Ovary (tissue), 9 donors: ENCODE measurements around the gene TIGD6. TPM values are rescaled to one million over a fixed set of nuclear protein-coding genes. Genes with fewer than 3 reads are reported as not detected.

ENCODE experiments used
- DNase-seq, 5 donors: peaks; one replicate each; pipeline ENCODE4 v3.0.0-alpha.2; 2019 to 2020
- H3K27ac ChIP-seq, 2 donors: fragments of 200-600 bp; one replicate each; pipeline versions ENCODE4 v1.5.1 to v1.8.0; 2019 to 2022
- H3K27me3 ChIP-seq: fragments of 200-600 bp; one replicate; pipeline ENCODE4 v1.8.0; 2022
- H3K36me3 ChIP-seq: fragments of 200-600 bp; sonication (generic); one replicate; pipeline ENCODE4 v1.5.1; 2019
- H3K4me1 ChIP-seq: one replicate; pipeline ENCODE4 v1.8.1; 2013; ENCODE audit warnings: mild to moderate bottlenecking, moderate library complexity; ENCODE audit not compliant: insufficient read depth
- H3K4me3 ChIP-seq: fragments of 200-600 bp; sonication (generic); one replicate; pipeline ENCODE4 v1.5.1; 2017
- H3K9me3 ChIP-seq, 2 donors: fragments of 200-600 bp in 1 of 2; sonication (generic) in 1 of 2; one replicate each; pipeline versions ENCODE4 v1.5.1 to v1.8.1; 2013 to 2019; ENCODE audit warnings: mild to moderate bottlenecking in 1 of 2, moderate library complexity in 1 of 2
- EP300 ChIP-seq: sonication (generic); formaldehyde crosslinking; IDR thresholded peaks from one replicate; pipeline ENCODE4 v1.6.1; 2017; ENCODE audit warnings: antibody characterized with exemption
- POLR2A ChIP-seq: fragments of 450-650 bp; IDR thresholded peaks from one replicate; pipeline ENCODE4 v1.6.1; 2017; ENCODE audit warnings: antibody characterized with exemption, mild to moderate bottlenecking, moderate library complexity
- WGBS, 3 donors: extraction: QIAGEN DNeasy Blood & Tissue Kit in 1 of 3; methylation state at CpG; one replicate each; pipeline versions ENCODE4 v1.1.5 to v1.1.7; 2013 to 2017; 5-methylcytosine and 5-hydroxymethylcytosine counted together
- intact Hi-C, 4 donors: fragments of 100-400 bp; cut with DNase I; formaldehyde crosslinking; loops; one replicate each; pipeline versions ENCODE4 v1.11.0 to v1.15.1; 2022 to 2023
- polyA plus RNA-seq, 2 donors: library from polyadenylated mRNA; stranded (reverse); fragments of 200-250 nt in 1 of 2; fragments of 350-450 nt in 1 of 2; fragmentation: Illumina TruSeq in 1 of 2; extraction: RNeasy Lipid Tissue Mini Kit (QIAGEN cat#74804) in 1 of 2; gene quantifications; one replicate each; pipeline ENCODE4 v1.2.3, GENCODE V29; 2013 to 2014
- total RNA-seq, 7 donors: library from RNA; depleted of rRNA in 2 of 7; stranded (reverse); fragments of >200 nt in 2 of 7; fragmentation: NEBNext Ultra II Directional in 3 of 7; extraction: Animal tissue kit (Norgen Biotek cat#: 25700) in 3 of 7; gene quantifications; one replicate each; pipeline versions ENCODE4 v1.1.0 to v1.2.4, GENCODE V29; 2016 to 2023
- TF ChIP-seq, protein P1 (sequence below), 3 donors: fragments of 450-650 bp in 2 of 3; fragments of 200-600 bp in 1 of 3; IDR thresholded peaks; one replicate each; pipeline versions ENCODE4 v1.5.1 to v1.8.0; 2016 to 2022; ENCODE audit warnings: antibody characterized with exemption in 3 of 3, mild to moderate bottlenecking in 1 of 3
- donor health status: DM: no; HTN: no; CAD: no; lungs with moderate emphysema.
- donor health status: DM: no; HTN: no; CAD: no.
- donor health status: Bipolar disorder and iron deficiency.
- donor health status: DM: yes; HTN: yes; CAD: no.
- donor health status: DM: no; HTN: no; CAD: no.
- donor health status: DM: yes; HTN: yes; CAD: no.

The TIGD6 gene
- total and polyA plus RNA-seq, 9 donors: 2.0 to 7.6 (median 5.5) TPM

DNA sequence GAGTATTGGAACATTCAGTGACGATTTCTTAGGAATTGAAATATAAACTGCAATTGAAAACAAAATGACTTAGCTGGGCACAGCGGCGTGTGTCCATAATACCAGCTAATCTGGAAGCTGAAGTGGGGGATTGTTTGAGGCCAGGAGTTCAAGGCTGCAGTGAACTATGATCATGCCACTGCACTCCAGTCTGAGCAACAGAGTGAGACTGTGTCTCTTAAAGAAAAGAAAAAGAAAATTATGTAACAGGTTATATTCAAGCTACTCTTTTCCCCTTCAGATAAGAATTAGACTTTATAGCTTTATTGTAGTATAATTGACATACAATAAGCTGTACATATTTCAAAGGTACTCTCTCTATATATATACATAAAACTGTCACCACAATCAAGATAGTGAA lies 33.5 kb downstream of the TIGD6 start:
- no peak for DNase-seq
- 17 to 62% (median 30%) methylated on average over 3 of the region's 3 CpGs for WGBS, 3 donors
- intact Hi-C loops: no loop called here

DNA sequence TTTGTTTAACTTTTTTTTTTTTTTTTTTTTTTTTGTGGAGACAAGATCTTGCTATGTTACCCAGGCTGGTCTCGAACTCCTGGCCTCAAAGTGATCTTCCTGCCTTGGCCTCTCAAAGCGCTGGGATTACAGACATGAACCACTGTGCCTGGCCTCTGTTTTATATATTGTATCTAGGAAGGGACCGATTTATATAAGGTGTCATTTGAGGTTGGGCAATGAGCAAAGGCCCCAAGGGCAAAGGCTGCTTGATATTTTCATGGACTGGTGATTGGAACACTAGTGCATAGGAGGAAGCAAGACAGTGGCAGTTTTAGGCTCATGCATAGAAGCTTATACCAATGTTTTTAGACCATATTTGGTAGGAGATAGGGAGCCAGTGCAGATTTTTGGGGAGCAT lies 36.7 kb downstream of the TIGD6 start:
- no peak overlapping the region for H3K27ac ChIP-seq
- TF ChIP-seq, protein P1, sequence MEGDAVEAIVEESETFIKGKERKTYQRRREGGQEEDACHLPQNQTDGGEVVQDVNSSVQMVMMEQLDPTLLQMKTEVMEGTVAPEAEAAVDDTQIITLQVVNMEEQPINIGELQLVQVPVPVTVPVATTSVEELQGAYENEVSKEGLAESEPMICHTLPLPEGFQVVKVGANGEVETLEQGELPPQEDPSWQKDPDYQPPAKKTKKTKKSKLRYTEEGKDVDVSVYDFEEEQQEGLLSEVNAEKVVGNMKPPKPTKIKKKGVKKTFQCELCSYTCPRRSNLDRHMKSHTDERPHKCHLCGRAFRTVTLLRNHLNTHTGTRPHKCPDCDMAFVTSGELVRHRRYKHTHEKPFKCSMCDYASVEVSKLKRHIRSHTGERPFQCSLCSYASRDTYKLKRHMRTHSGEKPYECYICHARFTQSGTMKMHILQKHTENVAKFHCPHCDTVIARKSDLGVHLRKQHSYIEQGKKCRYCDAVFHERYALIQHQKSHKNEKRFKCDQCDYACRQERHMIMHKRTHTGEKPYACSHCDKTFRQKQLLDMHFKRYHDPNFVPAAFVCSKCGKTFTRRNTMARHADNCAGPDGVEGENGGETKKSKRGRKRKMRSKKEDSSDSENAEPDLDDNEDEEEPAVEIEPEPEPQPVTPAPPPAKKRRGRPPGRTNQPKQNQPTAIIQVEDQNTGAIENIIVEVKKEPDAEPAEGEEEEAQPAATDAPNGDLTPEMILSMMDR (IDR thresholded peaks at IDR 0.05): no peak
- TF ChIP-seq POLR2A (no peak), EP300 (no peak)
- no peak overlapping the region for H3K4me3 ChIP-seq
- DNase-seq: no peak
- no peaks in the 10 kb centered on the region for H3K9me3 ChIP-seq
- peaks cover 7% of the 10 kb centered on the region for H3K4me1 ChIP-seq
- 94 to 100% (median 94%) methylated on average over 3 of the region's 3 CpGs for WGBS, 3 donors
- intact Hi-C loops: no loop called here
- H3K27me3 ChIP-seq: no peaks in the 10 kb centered on the region
- no peaks in the 10 kb centered on the region for H3K36me3 ChIP-seq

More for the DNA sequence above, 33.5 kb downstream of the TIGD6 start:
- Histone ChIP-seq H3K36me3 (no peaks in the 10 kb centered on the region), H3K4me3 (no peak overlapping the region), H3K4me1 (peaks cover 3% of the 10 kb centered on the region), H3K27me3 (no peaks in the 10 kb centered on the region), H3K27ac (no peak overlapping the region), H3K9me3 (no peaks in the 10 kb centered on the region)
- TF ChIP-seq, protein P1 (IDR thresholded peaks at IDR 0.05): no peak
- no peak for TF ChIP-seq POLR2A
- TF ChIP-seq EP300: no peak

DNA sequence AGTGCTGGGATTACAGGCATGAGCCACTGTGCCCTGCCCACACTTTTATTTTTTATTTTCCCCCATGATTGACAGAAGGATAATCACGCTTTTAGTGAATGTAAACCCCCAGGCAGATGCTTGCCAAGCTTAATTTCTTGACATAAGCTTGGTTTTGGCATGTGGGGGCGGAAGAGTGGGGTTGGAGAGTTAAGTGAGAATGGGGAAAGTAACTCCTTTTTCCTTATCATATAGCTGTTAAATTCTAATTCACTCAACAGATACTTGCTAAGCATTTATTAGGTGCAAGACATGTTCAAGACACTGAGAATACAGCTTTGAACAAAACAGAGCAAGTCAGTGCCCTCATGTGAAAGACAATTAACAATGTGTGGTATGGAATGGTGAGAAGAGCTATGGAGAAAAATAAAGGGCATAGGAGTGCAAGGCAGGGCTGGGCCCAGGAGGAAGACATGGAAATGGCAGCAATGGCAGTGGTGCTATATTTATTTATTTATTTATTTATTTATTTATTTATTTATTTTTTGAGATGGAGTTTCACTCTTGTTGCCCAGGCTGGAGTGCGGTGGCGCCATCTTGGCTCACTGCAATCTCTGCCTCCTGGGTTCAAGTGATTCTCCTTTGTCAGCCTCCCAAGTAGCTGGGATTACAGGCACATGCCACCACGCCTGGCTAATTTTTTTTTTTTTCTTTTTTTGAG lies 37.7 kb downstream of the TIGD6 start:
- Histone ChIP-seq H3K9me3 (no peaks in the 10 kb centered on the region), H3K4me1 (peaks cover 7% of the 10 kb centered on the region), H3K36me3 (no peaks in the 10 kb centered on the region), H3K4me3 (no peak overlapping the region), H3K27ac (no peak overlapping the region), H3K27me3 (no peaks in the 10 kb centered on the region)
- DNase-seq: no peak
- TF ChIP-seq EP300 (no peak), POLR2A (no peak)
- TF ChIP-seq, protein P1 (IDR thresholded peaks at IDR 0.05): no peak
- intact Hi-C loops: no loop called here
- 90 to 94% (median 94%) methylated on average over 5 of the region's 5 CpGs for WGBS, 3 donors

DNA sequence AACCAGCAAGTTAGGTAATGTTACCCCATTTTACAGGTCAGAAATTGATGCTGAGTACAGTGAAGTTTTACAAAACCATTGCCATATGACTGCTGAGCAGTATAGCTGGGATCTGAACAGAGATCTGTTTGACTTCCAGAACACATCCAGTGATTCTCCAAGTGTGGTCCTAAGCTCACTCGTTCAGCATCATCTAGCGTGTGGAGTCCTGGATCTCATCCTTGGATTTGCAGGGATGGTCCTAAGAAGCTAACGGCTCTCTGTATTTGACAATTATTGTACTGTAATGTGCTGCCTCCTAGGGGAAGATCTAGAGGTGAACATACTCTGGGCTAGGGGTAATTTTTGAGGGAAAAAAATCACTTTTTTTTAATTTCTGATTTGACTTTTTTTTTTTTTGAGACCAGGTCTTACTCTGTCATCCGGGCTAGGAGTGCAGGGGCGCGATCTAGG lies 38.5 kb downstream of the TIGD6 start:
- TF ChIP-seq, protein P1 (IDR thresholded peaks at IDR 0.05): peak in 1 of 3 donors; percentile 26
- TF ChIP-seq EP300 (no peak), POLR2A (no peak)
- intact Hi-C loops: no loop called here
- H3K36me3 ChIP-seq: no peaks in the 10 kb centered on the region
- no peak overlapping the region for H3K4me3 ChIP-seq
- peaks cover 7% of the 10 kb centered on the region for H3K4me1 ChIP-seq
- WGBS, 3 donors: 40 to 54% (median 44%) methylated on average over 6 of the region's 6 CpGs
- H3K27me3 ChIP-seq: no peaks in the 10 kb centered on the region
- no peak for DNase-seq
- no peaks in the 10 kb centered on the region for H3K9me3 ChIP-seq
- H3K27ac ChIP-seq: no peak overlapping the region
